ENCODE data around the gene PCBP3.

Gene PCBP3

DNA sequence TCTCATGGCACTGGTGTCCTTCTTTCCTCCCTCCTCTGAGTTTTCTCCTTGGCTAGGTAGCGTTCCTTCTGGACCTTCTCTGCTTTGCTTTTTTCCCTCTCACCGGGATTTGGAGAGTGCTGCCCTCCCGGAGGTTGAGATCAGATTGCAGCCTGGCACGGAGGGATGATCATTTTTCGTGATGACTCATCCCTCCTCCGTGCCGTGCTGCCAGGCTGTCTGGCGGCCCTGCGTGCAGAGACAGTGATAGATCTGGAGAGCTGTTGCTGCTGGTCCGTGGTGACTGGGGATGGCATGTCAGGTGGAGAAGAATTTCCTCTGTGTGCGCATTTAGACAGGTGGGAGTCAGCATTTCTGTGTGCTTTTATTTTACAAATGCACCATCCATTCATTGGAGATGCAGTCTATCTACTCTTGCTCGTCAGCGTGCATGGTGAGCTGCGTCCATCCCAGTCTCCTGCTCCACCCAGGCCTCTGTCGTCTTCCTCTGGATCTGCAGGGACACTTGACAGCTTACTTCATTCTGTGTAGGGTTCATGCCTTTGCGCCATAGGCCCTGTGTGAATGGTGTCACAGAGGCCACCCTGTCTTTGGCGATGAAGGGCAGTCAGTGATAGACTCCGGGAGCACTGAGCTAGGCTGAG, 104.4 kb downstream of the PCBP3 start:
- DNase-seq (ENCODE audit: low read depth in 1 of 2, low spot score in 1 of 2): no peak

DNA sequence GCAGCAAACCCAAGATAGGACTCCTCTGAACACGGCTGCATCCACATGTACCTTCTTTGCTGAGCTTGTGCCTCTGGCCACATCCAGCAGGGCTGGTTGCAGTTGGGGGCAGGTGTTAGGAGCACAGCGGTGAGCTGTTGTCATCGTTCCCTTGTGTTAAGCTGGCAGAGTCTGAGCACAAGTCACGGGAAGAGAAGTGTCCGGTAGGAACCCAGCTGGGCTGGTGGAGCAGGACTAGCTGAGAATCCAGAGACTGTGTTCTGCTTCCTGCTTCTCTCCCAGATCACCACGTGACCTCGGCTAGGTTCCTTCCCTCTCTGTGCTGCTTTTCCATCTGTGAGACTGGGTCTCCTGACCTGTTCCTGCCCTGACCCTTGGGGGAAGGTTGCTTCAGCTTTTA, 105.1 kb downstream of the PCBP3 start:
- no peak for DNase-seq (ENCODE audit: low read depth in 1 of 2, low spot score in 1 of 2)

DNA sequence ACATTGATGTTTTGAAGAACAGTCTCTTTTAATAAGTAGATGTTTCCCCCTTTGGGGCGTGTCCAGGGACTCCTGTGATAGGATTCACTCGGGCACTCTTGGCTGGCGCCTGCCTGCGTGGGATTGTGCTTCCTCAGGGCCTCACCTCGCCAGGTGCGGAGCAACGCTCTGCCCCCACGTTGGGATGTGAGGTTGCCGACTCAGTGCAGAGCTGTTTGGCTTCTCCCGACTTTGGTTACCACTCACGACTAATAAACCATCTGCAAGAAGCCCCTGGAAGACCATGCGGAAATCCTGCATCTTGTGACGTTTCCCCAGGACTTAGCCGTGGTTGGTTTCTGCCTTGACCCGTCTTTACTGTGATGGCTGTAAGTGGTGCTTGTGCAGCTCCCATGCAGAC, 106.4 kb downstream of the PCBP3 start:
- no peak for DNase-seq (ENCODE audit: low read depth in 1 of 2, low spot score in 1 of 2)

DNA sequence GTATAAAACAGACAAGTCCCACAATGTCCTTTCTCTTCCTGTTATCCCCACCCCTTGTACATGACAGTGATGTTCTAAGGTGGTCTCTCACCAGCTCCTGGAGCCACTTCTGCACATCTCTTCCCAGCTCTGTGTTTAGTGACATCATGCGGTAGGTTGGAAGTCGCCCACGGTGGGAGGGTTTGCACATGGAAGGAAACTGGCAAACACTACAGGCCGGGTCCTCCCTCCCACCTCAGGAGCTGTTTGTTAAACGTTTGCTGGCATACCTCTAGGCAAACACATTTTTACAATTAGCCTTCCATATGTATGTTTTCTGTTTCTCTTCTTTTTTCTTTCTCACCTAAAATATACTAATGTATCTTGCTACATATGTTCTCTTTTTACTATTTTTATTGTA, 107.4 kb downstream of the PCBP3 start:
- DNase-seq (ENCODE audit: low read depth in 1 of 2, low spot score in 1 of 2): no peak

DNA sequence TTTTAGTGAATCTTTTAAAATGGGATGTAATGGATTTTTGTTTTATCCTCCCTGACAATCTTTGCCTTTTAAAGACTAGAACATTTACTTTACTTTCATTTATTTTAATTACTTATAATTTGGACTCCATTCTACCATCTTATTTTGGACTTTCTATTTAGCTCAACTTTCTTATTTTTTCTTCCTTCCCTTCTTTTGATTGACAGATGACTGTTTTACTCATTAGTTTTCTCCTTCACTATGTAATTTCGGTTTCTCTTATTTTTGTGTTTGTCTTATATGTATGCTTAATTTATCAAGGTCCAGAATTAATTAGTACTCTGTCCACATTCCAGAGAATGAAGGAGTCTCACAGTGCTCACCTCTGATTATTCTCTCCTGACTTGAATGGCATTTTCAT, 109.9 kb downstream of the PCBP3 start:
- no peak for DNase-seq (ENCODE audit: low read depth in 1 of 2, low spot score in 1 of 2)

DNA sequence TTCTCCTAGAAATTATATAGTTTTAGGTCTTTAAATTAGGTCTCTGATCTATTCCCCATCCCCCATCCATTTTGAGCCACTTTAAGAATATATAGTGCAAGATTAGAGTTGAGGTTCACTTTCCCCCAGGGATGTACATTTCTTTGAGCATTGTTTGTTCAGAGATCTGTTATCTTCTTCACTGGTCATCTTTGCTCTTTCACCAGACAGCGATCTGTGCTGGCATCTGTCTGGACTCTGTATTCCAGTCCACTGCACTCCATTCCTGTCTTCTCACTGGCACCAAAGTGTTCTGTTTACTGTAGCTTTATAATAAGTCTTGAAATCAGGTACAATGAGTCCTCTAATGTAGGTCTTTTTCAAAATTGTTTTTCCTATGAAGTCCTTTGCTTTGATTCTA, 112.5 kb downstream of the PCBP3 start:
- DNase-seq (ENCODE audit: low read depth in 1 of 2, low spot score in 1 of 2): no peak

DNA sequence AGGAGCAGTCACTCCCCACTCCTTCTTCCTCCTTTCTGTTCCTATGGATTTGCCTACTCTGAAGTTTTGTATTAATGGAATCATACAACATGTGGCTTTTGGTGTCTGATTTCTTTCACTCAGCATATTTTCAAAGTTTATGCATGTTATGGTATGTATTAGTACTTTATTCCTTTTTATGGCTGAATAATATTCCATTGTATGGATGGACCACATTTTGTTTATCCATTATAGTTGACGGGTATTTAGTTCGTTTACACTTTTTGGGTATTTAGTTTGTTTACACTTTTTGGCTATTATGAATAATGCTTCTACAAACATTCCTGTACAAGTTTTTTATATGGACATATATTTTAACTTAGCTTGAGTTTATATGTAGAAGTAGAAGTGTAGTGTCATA, 113.1 kb downstream of the PCBP3 start:
- no peak for DNase-seq (ENCODE audit: low read depth in 1 of 2, low spot score in 1 of 2)

DNA sequence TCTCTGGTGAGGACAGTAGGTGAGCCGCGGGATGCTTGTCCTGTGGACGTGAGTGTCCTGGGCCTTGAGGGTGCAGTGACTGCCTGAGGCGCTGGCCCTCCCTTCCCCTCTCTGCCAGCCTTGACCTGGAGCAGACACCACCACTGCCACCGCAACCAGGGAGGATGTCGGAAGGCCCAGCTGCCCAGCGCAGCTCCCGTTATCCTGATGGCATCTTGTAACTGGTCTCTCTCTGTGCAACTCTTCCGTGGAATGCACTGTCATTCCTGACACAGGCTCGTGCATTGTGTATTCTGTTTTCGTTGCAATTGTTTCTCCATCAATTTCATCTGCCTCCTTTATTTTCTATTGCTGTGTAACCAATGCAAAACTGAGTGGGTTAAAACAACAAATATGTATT, 118.2 kb downstream of the PCBP3 start:
- no peak for DNase-seq (ENCODE audit: low read depth in 1 of 2, low spot score in 1 of 2)

DNA sequence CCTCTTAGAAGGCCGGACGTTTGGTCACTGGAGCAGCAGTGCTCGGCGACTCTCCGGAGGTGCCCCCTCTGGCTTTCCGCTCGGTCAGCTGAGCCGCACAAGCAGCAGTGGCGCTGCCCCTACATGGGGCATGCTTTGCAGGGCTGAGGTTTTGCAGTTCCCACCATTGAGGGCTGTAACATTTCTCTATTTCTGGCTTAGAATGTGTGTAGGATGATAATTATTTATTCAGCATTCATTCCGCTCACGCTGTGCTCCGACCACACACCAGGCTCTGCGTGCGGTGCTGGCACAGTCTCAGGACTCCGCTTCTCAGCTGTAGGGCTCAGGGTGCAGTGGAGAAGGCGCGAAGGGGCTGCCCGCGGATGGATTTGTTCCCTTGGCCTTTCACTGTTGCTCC, 119.5 kb downstream of the PCBP3 start:
- no peak for DNase-seq (ENCODE audit: low read depth in 1 of 2, low spot score in 1 of 2)

DNA sequence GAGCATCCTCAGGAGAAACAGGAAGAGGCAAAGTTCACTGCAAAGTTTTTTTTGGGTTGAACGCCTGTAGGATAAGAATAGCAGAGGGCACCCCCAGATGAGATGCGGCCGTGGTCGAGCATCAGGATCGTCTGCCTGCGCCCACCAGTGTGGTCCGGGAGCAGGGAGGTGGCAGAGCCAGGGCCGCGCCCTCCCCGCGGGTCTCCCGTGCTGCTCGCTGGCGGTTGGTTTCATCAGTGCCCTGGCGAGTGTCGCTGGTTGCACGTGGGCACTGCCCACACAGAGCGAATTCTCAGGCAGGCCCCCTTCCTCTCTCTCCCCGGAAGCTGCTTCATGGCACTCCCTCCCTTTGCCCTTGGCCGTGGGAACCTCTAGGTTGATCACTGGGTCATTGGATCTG, 120.0 kb downstream of the PCBP3 start:
- no peak for DNase-seq (ENCODE audit: low read depth in 1 of 2, low spot score in 1 of 2)

DNA sequence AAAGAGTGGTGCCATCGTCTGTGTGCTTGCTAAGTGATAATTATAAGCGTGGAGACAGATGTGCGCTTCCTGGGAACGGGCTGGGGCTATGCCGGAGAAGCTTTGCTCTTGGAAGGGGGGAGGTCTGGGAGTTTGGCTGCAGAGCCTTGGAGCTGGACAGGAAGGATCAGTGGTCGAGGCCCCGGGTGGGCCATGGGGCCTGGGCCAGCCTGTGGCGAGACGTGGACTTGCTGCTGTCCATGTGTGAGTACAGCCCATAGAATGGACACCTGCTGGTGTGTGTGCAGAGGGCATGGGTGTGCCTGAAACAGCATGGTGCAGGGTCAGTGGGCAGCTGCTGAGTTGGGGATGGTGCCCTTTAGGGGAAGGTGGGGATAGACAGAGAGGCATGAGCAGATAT, 121.3 kb downstream of the PCBP3 start:
- no peak for DNase-seq (ENCODE audit: low read depth in 1 of 2, low spot score in 1 of 2)

DNA sequence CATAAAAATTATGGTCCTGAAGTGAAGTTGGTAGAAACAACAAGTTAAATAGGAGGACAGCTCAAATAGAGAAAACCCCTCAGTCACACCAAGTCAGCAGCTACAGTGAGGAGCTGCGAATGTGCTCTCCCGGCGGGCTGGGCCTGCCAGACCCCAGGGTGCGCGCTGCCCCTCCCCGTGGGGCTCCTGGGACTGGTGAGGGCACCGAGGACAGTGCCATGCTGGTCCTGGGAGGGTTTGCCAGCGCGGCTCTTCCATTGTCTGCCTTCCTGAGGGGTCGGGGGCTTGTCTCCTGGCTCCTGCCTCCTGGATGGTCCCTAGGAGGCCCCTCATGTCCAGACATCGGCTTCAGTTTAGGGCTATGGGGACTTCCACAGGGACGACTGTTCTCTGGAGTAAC, 121.8 kb downstream of the PCBP3 start:
- DNase-seq (ENCODE audit: low read depth in 1 of 2, low spot score in 1 of 2): no peak

DNA sequence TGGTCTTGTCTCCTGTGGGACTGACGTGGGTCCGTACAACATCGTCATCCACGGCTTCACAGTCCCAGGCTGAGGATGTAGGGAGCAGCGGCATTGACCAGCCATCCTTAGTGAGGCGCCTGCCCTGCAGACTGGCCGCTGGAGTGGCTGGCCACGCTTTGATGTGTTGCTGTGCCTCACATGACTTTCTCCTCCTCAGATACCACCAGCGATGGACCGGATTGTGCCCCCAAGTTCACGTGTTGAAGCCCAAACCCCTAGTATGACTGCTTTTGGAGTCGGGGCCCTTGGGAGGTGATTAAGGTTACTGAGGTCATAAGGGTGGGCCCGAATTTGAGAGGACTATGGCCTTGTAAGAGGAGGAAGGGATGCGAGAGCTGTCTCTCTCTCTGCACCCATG, 122.5 kb downstream of the PCBP3 start:
- DNase-seq (ENCODE audit: low read depth in 1 of 2, low spot score in 1 of 2): no peak

DNA sequence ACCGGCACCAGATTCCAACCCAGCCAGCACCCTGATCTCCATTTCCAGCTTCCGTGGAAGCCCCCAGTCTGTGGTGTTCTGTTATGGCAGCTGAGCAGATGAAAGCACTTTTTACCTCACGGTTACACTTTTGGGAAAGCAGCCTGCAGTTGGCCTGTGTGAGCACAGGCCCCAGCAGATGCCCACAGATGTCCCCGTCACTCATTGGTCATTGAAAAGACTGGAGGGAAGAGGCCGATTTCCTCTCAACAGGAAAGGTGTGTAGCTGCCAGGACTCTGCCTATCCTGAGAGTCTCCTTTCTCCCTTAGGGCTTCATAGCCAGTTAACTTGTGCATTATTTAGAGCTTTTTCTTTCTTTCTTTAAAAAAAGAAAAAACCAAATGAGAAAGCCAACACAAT, 123.0 kb downstream of the PCBP3 start:
- no peak for DNase-seq (ENCODE audit: low read depth in 1 of 2, low spot score in 1 of 2)

DNA sequence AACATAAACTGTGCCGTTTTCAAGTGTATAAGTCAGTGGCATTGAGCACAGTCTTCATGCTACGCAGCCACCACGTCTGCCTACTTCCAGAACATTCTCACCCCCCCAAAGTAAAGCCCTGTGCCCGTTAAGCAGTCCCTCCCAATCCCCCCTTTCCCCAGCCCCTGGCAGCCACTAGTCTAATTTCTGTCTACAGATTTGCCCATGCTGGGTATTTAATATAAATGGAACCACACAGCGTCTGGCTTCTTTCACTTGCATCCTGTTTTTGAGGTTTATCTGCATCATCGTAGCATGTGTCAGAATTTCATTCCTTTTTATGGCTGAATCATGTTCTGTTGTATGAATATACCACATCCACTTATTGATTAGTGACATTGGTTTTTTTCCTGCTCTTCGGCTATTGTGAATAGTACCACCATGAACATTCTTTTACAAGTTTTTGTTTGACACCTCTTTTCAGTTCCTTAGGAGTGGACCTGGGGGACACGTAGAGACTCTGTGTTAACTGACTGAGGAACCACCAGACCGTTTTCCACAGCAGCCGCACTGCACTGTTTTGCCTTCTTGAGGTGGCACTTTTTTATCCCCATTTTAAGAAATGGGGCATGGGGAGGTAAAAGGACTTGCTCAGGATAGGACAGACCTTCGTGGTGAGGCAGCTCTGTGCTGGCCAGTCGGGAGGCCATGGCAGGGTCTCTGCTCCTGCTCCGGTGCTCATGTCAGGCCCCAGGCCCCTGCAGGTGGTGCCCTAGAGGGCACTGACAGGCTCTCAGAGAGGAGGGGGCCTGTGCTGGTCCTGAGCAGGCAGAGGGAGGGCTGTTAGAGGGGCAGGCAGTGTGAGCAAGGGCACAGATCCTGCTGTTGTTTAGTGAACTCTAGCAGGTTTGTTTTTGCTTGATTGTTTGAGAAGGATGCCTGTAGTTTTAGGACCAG, 123.8 kb downstream of the PCBP3 start:
- DNase-seq (ENCODE audit: low read depth in 1 of 2, low spot score in 1 of 2): peak in 1 of 2 donors; percentile 30

DNA sequence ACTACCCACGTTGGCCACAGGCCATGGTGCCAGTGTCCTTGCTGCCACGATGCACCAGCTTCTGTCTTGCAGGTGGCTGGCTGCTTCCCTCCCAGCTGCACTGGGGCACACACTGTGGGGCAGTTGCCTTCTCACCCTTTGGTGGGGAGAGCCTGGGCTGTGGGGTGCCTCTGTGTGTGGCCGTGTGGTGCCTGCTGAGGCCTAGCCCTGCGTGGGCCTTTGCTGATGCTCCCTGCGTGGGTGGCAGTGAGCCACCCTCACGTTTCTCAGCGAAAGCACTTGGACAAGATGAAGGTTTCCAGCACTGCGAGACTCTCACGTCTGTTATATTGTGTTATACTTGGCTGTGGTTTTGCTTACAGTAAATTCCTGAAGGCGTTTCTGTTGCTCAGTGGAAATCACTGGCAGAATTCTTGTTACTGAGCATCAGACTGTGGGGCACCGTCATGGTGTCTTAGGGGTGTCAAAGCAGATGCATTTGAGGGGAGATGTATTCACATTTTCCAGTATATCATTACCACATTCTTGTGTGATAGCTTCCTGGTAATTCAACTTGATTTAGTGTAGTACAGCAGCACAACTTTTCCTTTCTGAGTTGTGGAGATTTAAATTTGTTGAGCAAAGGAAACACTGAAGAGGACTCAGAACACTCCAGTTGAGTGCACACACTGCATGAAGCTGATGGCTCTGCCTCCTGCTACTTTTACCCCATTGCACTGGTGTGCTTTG, 124.7 kb downstream of the PCBP3 start:
- peak in 1 of 2 donors; percentile 67 for DNase-seq (ENCODE audit: low read depth in 1 of 2, low spot score in 1 of 2)

DNA sequence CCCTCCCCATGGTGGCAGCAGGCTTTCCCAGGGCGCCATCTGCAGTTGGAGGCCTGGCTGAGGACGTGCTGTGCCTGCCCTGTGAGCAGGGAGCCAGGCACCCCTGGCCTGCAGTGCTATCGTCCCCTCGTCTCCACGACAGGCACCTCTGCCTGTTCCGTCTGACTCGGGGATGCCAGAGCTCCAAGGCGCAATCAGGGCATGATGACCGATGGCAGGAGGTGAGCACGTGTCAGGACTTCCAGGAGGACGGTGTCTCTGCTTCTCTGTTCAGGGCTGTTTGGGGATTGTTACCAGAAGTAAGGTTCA, 125.2 kb downstream of the PCBP3 start:
- DNase-seq (ENCODE audit: low read depth in 1 of 2, low spot score in 1 of 2): no peak

DNA sequence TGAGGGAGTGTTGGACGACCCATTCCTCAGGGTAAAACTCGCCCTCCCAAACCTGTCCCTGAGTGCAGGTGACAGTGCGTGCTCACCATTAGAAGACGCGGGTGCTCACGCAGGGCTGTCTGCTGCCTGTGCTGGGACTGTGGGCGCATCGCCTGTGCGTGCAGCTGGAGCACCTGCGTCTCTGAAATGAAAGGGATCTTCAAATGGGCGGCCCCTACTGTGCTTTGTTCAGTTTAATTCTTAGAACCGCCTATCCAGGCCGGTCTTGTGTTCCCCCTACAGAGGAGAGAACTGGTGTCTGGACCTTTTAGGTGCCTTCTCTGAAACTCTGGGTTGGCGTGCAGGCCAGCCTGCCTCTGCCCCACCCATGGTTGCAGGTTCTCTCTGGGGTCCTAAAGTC, 125.8 kb downstream of the PCBP3 start:
- DNase-seq (ENCODE audit: low read depth in 1 of 2, low spot score in 1 of 2): no peak

DNA sequence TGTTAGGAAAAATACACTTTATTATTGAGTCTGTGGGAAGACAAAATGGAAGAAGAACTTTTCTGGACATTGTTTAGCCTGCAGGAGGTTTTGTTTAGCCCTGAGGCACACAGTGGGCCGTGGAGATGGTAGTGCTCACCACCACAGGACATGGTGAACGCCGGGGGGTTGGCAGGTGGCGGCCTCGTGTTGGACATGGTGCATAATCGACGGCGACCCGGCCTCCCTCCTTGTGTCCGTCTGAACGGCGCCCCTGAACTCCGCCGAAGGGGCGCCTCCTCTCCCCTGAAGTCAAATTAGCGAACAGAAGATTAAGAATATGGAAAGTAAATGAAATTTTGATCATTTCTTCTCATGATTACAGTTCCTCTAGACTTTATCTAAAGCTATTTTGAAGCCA, 126.4 kb downstream of the PCBP3 start:
- no peak for DNase-seq (ENCODE audit: low read depth in 1 of 2, low spot score in 1 of 2)

DNA sequence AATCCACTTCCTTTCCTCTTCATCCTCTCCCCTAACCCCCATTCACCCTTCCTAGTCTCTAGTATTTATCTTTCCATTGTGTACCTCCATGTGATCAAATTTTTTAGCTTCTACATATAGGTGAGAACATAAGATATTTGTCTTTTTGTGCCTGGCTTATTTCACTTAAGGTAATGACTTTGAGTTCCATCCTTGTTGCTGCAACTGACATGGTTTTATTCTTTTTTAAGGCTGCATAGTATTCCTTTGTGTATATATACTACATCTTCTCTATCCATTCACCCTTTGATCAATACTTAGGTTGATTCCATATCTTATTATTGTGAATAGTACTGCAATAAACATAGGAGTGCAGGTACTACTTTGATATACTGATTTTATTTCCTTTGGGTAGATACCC, 128.7 kb downstream of the PCBP3 start:
- DNase-seq (ENCODE audit: low read depth in 1 of 2, low spot score in 1 of 2): no peak

DNA sequence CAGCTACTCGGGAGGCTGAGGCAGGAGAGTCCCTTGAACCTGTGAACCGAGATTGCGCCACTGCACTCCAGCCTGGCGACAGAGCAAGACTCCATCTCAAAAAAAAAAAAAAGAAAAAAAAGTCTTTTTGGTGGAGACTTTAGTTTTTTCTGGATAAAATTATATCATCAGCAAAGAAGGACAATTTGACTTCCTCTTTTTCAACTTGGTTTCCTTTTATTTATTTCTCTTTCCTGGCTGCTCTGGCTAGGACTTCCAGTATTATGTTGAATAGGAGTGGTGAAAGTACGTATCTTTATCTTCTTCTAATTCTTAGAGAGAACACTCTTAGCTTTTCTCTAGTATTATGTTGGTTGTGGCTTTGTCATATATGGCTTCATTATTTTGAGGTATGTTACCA, 130.8 kb downstream of the PCBP3 start:
- no peak for DNase-seq (ENCODE audit: low read depth in 1 of 2, low spot score in 1 of 2)

DNA sequence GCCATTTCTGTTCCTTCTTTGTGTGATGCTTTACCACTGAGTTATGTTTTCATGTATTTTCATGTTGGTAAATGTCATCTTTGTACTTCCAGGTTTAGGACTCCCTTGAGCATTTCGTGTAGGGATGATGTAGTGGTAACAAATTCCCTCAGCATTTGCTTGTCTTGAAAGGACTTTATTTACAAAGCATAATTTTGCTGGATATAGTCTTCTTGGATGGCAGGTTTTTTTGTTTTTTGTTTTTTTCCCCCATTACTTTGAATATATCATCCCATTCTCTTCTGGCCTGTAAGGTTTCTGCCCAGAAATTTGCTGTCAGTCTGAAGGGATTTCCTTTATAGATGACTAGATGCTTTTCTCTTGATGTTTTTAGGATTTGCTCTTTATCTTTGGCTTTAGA, 133.4 kb downstream of the PCBP3 start:
- no peak for DNase-seq (ENCODE audit: low read depth in 1 of 2, low spot score in 1 of 2)
